ENCODE data around the gene C9orf152. TPM values are rescaled to one million over a fixed set of nuclear protein-coding genes. Genes with fewer than 3 reads are reported as not detected.
A peak's percentile ranks its signal among the peaks of the same experiment; 100 is the strongest.

C9orf152 gene
- total RNA-seq, 2 experiments from 2014 or later: not detected

DNA sequence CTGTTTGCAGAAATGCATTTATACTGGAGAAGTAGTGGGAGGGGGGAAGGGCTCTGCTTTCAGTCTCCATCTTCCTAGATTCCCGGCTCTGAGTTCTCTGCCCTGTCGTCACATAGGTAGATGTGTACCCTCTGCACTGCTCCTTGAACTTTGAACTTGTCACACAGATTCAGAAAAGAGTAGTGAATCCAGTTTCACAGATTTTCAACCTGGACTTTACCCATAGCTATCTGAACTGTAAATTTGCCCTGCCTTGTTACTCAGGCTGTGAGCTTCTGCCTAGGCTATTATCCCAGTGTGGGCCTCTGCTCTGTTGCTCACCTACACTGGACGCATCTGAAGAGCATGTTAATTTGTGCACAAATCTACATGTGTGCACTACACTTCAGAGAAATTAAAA lies 12.8 kb upstream of the C9orf152 start:
- ATAC-seq (no peak), DNase-seq (no peak)
- Mint-ChIP-seq H3K36me3 (ENCODE audit: low read depth) (no peaks in the 10 kb centered on the region), H3K27me3 (peaks cover 6% of the 10 kb centered on the region), H3K4me1 (ENCODE audit: low read depth) (no peaks in the 10 kb centered on the region), H3K27ac (no peak overlapping the region), H3K4me3 (no peak overlapping the region), H3K9me3 (no peaks in the 10 kb centered on the region)
- intact Hi-C loops (cut with micrococcal nuclease): no loop called here
- POLR2A ChIA-PET: no interaction called here
- CTCF ChIA-PET: interaction anchor here (7.3 kb wide), 1 partner anchor 37 kb away, joined by 41 read pairs; no protein-coding TSS in a partner anchor
- TF ChIP-seq, protein P1, sequence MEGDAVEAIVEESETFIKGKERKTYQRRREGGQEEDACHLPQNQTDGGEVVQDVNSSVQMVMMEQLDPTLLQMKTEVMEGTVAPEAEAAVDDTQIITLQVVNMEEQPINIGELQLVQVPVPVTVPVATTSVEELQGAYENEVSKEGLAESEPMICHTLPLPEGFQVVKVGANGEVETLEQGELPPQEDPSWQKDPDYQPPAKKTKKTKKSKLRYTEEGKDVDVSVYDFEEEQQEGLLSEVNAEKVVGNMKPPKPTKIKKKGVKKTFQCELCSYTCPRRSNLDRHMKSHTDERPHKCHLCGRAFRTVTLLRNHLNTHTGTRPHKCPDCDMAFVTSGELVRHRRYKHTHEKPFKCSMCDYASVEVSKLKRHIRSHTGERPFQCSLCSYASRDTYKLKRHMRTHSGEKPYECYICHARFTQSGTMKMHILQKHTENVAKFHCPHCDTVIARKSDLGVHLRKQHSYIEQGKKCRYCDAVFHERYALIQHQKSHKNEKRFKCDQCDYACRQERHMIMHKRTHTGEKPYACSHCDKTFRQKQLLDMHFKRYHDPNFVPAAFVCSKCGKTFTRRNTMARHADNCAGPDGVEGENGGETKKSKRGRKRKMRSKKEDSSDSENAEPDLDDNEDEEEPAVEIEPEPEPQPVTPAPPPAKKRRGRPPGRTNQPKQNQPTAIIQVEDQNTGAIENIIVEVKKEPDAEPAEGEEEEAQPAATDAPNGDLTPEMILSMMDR (IDR thresholded peaks at IDR 0.05): no peak

DNA sequence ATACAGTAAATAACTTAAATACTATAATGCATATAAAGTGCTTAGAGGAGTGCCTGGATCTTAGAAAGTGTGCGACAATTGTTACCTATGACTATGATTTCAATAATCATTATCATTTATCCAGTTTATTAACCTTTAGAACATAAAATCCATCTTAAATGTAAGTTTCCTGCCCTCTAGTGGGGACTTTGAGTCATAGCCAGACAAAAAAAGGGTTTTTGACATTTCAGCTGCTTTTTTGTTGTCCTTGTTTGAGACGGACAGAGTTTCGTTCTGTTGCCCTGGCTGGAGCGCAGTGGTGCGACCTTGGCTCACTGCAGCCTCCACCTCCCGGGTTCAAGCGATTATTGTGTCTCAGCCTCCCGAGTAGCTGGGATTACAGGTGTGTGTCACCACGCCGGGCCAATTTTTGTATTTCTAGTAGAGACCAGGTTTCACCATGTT lies 9.7 kb upstream of the C9orf152 start:
- ChIA-PET POLR2A (no interaction called here), CTCF (interaction anchor here (0.7 to 7.3 kb wide), 10 partner anchors 18 to 314 kb away, joined by 3 to 41 read pairs (median 4); no protein-coding TSS in a partner anchor)
- intact Hi-C loops (cut with micrococcal nuclease): loop anchor here (5.0 kb wide), 1 partner anchor 35 kb away; no protein-coding TSS in a partner anchor
- TF ChIP-seq, protein P1 (IDR thresholded peaks at IDR 0.05): peak; percentile 57
- no peak for ATAC-seq
- Mint-ChIP-seq H3K27ac (no peak overlapping the region), H3K27me3 (peaks cover 4% of the 10 kb centered on the region), H3K9me3 (no peaks in the 10 kb centered on the region), H3K4me3 (no peak overlapping the region), H3K36me3 (ENCODE audit: low read depth) (no peaks in the 10 kb centered on the region), H3K4me1 (ENCODE audit: low read depth) (no peaks in the 10 kb centered on the region)
- DNase-seq: no peak

DNA sequence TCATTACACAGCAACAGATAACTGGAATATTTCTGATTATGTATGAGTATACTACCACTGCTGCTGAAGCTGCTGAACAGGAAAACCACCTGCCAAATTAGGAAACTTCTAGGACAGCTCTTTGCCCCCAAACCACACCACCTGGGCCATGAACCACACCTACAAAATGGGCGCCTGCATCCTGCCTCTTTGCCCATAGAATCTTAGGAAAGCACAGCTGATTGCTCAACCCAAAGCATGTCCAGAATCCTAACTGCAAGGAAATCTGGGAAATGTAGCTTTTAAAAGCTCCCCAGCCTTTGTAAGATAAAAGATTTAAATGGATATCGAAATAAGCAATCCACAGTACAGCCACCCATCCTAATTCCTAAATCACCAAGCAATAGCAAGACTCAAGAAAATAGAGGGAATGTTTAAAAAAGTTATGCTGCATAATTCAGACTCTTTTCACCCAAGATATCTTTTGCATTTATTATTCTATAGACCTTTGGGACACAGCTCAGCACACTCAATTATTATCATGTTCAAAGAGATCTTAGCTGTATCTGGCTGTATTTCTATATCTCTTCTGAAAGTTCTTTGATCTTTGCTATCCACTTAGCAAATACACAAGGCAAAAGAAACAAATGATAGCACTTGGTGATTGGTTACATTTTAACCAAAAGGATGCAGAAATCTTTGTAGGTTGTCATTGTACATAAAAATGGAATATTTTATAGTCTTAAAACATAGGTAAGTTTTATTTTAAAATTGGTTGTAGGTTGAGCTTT lies 6.8 kb upstream of the C9orf152 start:
- Mint-ChIP-seq H3K27me3 (peaks cover 4% of the 10 kb centered on the region), H3K4me1 (ENCODE audit: low read depth) (no peaks in the 10 kb centered on the region), H3K4me3 (no peak overlapping the region), H3K27ac (no peak overlapping the region), H3K9me3 (no peaks in the 10 kb centered on the region), H3K36me3 (ENCODE audit: low read depth) (no peaks in the 10 kb centered on the region)
- ATAC-seq: no peak
- intact Hi-C loops (cut with micrococcal nuclease): loop anchor here (5.0 kb wide), 1 partner anchor 32 kb away; no protein-coding TSS in a partner anchor
- DNase-seq: no peak
- ChIA-PET POLR2A (no interaction called here), CTCF (interaction anchor here (1.2 to 2.1 kb wide), 4 partner anchors 11 to 409 kb away, joined by 3 to 8 read pairs (median 4); no protein-coding TSS in a partner anchor)
- TF ChIP-seq, protein P1 (IDR thresholded peaks at IDR 0.05): no peak

DNA sequence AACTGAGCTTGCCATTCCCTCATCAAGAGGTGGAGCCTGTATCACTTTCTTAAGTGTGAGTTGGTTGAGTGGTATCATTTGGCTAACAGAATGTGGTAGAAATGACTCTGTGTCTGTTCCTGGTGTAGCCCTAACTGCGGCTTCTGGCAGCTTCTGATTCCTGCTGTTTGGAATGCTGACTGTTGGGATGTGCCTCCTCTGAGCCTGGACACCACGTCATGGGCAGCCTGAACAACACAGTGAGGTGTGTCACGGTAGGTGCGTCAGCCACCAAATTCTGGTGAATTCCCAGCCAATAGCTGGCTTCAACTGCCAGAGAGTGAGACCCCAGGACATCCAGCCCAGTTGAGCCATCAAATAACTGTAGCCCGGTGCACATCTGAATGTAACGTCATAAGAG lies 6.1 kb upstream of the C9orf152 start:
- no peaks in the 10 kb centered on the region for H3K9me3 Mint-ChIP-seq
- ChIA-PET POLR2A (no interaction called here), CTCF (interaction anchor here (1.2 to 2.1 kb wide), 4 partner anchors 10 to 410 kb away, joined by 3 to 8 read pairs (median 4); no protein-coding TSS in a partner anchor)
- intact Hi-C loops (cut with micrococcal nuclease): no loop called here
- no peak overlapping the region for H3K4me3 Mint-ChIP-seq
- H3K27ac Mint-ChIP-seq: no peak overlapping the region
- no peak for ATAC-seq
- no peaks in the 10 kb centered on the region for H3K4me1 Mint-ChIP-seq (ENCODE audit: low read depth)
- DNase-seq: no peak
- TF ChIP-seq, protein P1 (IDR thresholded peaks at IDR 0.05): no peak
- no peaks in the 10 kb centered on the region for H3K36me3 Mint-ChIP-seq (ENCODE audit: low read depth)
- H3K27me3 Mint-ChIP-seq: peaks cover 4% of the 10 kb centered on the region

DNA sequence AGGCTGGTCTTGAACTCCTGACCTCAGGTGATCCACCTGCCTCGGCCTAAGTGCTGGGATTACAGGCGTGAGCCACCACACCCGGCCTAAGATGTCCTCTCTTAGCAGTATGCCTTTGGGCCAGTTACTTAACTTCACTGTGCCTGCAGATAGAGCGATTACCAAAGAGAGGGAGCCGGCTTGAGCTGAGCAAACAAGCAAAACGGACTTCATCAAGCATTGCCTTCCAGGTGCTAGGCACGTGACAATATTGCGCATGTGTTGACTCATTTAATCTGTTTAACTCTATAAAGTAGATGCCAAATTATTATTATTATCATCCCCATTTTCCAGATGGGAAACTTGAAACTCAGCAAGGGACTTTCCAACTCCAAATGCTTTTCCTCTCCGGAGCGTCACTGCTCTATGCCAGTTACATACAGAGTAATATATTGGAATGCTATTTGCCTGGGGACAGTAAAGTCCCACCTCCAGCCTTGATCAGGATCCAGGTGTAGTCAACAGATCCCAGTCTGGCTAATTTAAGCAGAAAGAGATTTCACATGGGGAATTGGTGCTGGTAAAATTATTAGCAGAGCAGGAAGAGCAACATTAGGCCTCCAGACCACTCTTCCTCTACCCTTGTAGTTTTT lies 5.6 kb upstream of the C9orf152 start:
- ChIA-PET POLR2A (no interaction called here), CTCF (interaction anchor here (0.8 to 2.1 kb wide), 5 partner anchors 9 to 311 kb away, joined by 4 to 8 read pairs (median 5); no protein-coding TSS in a partner anchor)
- TF ChIP-seq, protein P1 (IDR thresholded peaks at IDR 0.05): no peak
- intact Hi-C loops (cut with micrococcal nuclease): no loop called here
- peaks cover 4% of the 10 kb centered on the region for H3K27me3 Mint-ChIP-seq
- H3K9me3 Mint-ChIP-seq: no peaks in the 10 kb centered on the region
- ATAC-seq (no peak), DNase-seq (no peak)
- H3K4me3 Mint-ChIP-seq: no peak overlapping the region
- no peak overlapping the region for H3K27ac Mint-ChIP-seq
- H3K4me1 Mint-ChIP-seq (ENCODE audit: low read depth): no peaks in the 10 kb centered on the region
- H3K36me3 Mint-ChIP-seq (ENCODE audit: low read depth): no peaks in the 10 kb centered on the region
